Left ventricle myocardium superior (tissue), 1 donor: ENCODE results near the gene ATP5F1B. TPM values are rescaled to one million over a fixed set of nuclear protein-coding genes. Genes with fewer than 3 reads are reported as not detected.

Experiments
- ATAC-seq: fragments of 200-7000 bp; cut with Tn5 transposase; one replicate; pipeline ENCODE4 v1.9.1; 2020; ENCODE audit warnings: mild to moderate bottlenecking, moderate library complexity
- DNase-seq: peaks from one replicate; pipeline ENCODE4 v3.0.0-alpha.2; 2020
- intact Hi-C: fragments of 100-400 bp; cut with micrococcal nuclease; formaldehyde crosslinking; loops from one replicate; pipeline ENCODE4 v1.11.0; 2022
- total RNA-seq: library from RNA; stranded (reverse); fragmentation: NEBNext Ultra II Directional; extraction: Animal tissue kit (Norgen Biotek cat#: 25700); gene quantifications from one replicate; pipeline ENCODE4 v1.2.1, GENCODE V29; 2021
- donor health status: DM: no; HTN: yes; CAD: no; lungs with severe emphysema.

ATP5F1B gene
- total RNA-seq, 1 donor from 2014 or later: 3,327 TPM

DNA sequence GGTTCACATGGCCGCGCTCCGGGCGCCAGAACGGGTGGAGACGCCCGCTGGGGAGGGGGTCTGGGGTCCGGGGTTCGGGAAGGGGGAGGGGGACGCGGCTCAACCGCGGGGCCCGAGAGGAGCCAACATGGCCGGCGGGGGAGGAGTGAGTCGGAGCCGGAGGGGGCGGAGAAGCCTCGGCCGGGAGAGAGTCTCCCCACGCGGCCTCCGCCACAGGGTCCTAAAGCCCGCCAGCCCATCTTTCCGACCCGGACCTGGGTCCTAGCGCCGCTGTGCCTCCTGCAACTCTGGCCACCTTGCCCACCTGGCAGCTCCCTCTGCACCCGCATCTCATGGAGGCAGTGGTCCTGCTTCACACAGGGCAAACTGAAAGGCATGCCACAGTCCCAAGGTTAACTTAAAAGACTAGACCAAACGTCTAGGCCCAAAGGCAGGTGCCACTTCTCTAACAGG is 15.6 kb downstream of the ATP5F1B start, which contains the start of gene BAZ2A:
Gene BAZ2A, minus strand, starts transcription at position 147 of the 453 bp plus-strand sequence. CDS start 12,796 bp downstream, outside the sequence.
- ATAC-seq: peak; percentile 86
- intact Hi-C loops: loop anchor here (10.0 kb wide), 1 partner anchor 105 kb away; the partner anchor contains the start of gene RBMS2
- peak; percentile 93 for DNase-seq

DNA sequence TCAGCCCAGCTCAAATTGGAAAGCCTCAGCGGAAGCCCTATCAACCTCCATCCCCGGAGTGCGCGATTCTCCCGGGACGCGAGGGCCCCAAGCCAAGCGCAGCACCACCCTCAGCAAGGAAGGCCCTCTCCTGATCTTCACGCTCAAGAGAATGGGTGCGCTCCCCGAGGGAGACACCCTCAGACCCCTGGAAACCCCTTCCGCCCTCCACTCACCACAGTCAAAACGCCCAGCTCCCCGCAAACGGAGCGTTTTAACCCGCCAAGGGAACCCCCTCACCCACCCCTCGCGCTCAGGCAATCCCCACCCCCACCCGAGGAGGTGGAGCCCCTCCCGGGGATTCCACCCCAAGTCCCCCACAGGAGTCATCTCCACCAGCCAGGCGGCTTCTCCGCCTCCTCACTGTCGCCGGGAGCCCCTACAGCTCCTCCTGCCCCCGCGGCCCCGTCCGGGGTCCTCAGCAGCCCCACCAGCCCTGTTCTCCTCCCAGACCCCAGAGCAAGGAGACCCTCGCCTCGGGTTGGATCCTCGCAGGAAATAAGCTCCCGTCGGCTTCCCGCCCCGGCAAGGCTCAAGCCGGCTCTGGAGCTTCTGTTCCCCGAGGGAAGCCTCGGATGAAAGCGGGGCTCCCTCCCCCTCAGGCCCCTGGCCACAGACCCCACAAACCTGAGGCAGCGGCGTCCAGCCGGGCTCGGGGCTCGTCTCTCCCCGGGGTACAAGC is 16.2 kb downstream of the ATP5F1B start:
- ATAC-seq (peak; percentile 48), DNase-seq (peak; percentile 49)
- intact Hi-C loops: loop anchor here (10.0 kb wide), 1 partner anchor 105 kb away; the partner anchor contains the start of gene RBMS2

DNA sequence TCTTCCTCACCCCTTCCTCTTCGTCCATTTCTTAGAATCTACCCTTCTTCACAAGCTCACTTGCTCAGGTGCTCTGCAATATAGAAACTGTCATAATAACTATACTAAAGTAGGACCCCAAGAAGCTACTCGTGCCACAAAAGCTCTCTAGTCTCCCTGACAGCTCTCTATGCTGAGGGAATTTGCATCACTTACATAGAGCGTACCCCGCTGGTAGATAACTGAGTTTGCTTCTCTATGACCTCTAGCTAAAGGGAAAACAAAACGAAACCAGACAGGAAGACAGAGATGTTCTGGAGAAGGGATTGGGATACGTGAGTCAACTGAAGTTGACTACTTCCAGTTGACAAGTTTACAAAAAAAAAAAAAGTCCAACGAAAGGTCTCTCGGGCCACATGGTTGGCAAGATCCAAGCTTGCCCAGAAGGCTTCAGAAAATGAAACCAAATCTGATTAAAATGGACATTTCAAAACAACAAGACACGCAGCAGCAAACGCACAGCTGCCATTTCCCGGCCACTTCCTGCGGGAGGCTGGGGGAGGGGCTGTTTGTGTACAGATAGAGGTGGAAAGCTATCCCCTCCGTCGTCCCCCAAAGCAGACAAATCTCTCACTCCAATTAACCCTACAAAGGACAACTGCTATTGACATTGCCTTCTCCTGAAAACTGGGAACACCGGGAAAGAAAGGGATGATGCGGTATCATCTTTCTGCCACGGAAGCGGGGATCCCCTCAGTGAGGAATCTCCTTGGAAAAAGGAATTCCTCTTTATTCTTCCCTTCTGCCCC is 16.9 kb downstream of the ATP5F1B start:
- DNase-seq: peak; percentile 76
- ATAC-seq: peak; percentile 35
- intact Hi-C loops: no loop called here

DNA sequence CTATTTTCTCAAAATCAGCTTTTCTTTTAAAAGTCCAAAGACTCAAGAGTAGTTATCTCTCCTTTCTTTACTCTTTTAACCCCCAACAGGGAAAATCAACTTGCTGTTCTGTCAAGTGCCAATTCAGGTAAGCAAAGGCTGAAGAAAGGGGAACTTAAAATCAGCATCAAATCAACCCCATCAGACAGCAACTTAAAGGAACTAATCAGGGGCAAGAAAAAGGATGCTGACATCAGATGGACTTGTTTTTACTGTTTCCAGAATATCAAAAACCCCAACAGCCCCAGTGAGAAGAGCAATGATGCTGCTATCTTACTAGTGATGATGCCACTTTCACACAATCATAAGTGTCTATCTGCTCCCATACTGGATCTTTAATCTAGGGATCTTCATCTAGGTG is 19.1 kb downstream of the ATP5F1B start:
- ATAC-seq (no peak), DNase-seq (no peak)
- intact Hi-C loops: no loop called here

DNA sequence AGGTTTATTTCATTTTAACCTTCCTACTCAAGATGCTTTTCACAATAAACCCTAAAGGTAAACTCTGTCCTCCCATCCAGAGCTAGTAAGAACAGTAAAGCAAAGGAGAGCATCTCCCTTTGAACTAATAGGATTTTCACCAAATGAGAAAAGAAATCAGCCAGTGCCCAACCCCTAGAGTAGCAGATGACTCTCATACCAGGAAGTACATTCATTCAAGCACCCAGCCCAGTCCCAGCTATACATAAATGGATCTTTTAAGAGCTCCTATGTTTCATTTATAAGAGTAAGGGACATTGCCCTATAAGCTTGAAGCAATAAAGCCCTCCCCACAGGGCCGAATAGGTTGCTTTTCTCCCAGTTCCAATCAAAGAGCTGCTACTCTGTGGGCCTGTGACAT is 23.2 kb downstream of the ATP5F1B start:
- DNase-seq: no peak
- intact Hi-C loops: no loop called here
- no peak for ATAC-seq

DNA sequence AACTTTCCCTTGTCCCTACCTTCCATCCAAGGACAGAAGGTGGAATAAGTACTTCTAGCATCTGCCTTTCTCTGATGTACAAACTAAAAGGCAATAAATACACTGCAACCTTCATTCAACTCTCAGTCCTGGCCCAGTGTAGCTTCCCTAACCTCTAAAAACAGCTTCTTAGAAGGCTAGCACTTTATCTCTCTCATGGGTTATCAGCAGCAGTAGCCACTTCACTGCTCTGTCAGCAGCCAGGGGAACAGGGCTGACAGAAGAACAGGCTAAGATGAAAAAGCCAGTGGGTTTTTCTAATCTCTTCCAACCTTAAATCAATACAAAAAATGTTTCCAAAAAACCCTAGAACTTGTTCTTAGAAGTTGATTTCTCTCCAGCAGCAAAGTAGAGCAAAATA is 28.9 kb downstream of the ATP5F1B start:
- intact Hi-C loops: no loop called here
- ATAC-seq (peak; percentile 89), DNase-seq (no peak)

DNA sequence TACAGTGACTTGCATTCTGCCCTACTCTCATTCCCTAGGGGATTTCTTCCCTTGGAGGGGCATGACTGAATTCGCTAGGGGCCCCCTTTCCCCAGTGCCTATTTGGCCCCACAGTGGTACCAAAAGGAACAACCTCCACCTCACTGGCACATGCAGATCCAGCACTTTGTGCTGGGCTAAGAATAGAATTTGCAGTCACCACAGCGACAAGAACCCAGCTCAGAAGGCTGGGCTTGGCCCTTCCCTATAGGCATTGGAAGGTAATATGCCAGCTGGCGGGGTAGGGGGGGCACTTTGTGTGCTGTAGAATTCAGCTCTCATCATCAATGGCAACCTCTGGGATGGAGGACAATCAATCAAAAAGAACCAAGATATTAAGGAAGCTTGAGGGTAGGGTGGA is 29.5 kb downstream of the ATP5F1B start:
- DNase-seq (peak; percentile 55), ATAC-seq (peak; percentile 95)
- intact Hi-C loops: no loop called here

DNA sequence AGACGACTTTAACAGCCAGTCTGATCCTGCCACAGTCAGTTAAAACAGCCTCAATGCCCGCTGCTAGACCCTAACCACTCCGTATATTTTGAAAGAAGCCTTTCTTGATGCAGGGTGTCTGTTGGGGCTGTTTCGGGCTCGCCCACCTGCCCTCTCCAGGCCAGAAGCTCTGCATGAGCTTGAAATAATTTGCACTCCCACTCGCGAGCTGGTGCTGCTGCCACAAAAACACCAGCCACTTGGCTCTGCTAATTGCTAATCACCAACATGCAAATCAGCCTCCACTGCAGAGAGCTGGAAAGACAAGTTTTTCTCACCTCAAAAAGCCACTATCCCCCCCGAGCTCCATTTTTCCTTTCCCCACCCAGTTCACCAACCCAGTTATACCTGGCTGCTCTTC is 31.2 kb downstream of the ATP5F1B start:
- DNase-seq (no peak), ATAC-seq (no peak)
- intact Hi-C loops: no loop called here

DNA sequence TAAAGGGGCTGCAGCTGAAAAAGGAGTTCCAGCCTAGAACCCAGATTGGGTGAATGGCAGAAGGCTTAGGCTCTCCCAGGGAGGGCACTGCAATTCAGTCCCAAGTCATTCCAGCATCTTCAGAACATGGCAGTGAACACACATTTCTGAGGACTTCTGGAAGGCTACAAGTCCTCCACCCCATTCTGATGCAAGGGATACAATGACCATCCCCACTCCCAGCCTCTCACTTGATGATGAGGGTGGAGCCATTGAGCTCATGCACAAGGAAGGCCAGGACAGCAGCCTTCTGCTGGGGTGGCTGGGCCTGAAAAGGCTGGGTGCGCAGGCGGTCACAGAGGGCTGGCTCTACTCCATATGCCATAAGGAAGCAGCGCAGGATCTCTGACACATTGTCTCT is 41.4 kb downstream of the ATP5F1B start:
- ATAC-seq (no peak), DNase-seq (no peak)
- intact Hi-C loops: no loop called here

DNA sequence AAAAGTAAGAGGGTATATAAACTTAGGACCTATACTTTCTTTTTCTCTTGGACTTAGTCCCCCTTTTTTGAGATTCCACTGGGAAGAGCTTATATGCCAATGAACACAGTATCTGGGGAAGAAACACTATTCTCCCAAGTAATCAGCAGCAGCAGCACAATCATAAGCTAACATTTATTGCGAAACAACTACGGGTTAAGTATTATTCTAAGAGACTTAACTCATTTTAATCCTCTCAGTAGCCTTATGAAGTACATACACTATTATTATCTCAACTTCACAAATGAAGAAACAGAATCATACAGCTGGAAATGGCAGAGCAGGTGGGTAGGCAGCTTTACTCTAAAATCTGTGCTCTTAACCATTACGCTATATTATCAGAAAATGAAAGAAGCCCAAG is 43.5 kb downstream of the ATP5F1B start:
- intact Hi-C loops: no loop called here
- no peak for ATAC-seq

DNA sequence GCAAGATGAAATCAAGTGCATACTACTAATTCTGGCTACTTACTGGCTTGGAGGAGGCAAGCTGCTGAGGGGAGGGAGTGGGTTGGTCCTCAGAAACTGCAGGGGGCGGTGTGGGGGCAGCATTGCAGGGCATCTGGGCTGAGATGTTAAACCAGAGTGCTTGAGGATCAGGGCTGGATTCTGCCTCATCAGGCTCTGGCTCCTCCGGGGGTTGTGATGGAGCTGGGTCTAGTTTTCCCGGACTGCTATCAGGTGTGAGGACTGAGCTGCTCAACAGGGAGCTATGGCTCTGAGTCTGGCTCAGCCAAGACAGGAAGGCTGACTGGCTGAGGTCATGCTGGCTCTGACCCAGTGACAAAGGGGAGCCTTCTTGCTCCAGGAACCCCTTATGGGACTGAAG is 44.3 kb downstream of the ATP5F1B start:
- ATAC-seq (peak; percentile 81), DNase-seq (peak; percentile 45)
- intact Hi-C loops: no loop called here

More for the DNA sequence above, 43.5 kb downstream of the ATP5F1B start:
- no peak for DNase-seq

DNA sequence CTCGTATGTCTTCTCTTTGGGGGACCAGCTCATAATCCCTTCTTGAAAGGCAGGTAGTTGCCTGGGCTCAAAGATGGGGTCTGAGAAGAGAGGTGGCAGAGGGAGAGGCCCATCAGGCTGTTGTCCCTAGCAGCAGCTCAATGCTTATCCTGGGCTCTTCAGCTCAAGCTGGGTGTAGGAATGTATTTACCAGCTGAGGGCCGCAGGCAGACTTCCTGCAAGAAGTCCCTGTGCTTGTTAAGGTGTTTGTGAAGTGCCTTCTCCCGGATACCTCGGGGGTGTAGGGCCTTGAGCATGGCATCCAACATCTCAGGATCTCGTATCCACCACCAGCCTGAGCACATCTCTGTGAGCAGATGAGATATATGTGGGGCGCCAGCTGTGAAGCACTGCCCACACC is 45.0 kb downstream of the ATP5F1B start:
- intact Hi-C loops: no loop called here
- ATAC-seq (peak; percentile 4), DNase-seq (no peak)

DNA sequence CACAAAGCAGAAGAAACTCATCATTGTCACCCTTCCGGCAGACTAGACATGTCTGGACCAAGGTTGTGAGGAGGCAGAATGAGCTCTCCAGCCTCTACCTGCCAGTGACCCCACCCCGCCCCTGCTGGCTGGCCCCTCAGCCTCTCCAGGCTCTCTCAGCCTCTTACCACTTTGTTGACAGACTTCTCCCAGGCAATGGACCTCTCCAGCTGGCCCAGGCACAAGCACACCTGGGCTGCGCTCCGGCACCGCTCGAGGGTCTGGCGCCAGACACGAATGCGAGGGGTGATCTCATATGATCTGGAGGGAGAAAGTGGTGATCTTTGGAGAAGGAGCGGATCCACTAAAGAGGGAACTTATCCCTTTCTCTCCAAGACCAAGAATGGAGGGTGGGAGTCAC is 46.0 kb downstream of the ATP5F1B start:
- intact Hi-C loops: no loop called here
- DNase-seq (no peak), ATAC-seq (no peak)

DNA sequence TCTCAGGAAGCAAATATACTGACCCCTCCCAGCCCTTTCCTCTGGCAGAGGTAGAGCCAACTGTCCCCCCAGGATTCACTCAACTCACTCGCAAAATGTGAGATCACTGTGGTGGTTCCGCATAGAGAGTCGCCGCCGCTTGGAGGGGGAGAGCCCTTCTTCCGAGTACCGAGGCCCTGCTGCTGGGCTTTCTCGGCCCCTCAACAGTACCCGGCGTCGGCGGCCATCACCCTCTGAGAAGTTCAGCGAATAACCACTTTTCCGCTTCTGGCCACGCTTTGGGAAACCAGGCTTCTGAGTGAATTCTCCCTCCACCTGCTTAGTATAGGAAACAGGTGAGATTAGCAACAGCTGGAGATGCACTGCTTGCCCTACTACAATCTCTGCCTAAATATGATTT is 46.7 kb downstream of the ATP5F1B start:
- intact Hi-C loops: no loop called here
- DNase-seq (no peak), ATAC-seq (no peak)

DNA sequence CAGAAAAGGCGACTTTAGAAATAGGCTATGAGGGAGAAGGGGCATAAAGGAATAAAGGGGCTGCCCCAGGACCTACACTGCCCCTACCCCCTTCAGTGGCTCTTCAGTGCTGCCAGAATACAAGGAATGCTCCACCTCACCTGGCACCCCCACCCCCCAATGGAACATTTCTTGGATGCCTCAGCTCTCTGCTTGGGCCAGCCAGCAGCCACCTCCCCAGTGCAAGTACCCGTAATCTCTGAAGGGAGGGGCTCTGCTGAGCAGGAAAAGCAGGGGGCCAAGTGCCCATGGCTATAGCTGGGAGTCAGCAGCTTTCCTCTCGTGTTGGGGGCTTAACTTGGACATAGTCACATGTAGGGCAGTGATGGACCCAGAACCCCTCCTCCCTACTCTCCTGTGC is 49.0 kb downstream of the ATP5F1B start:
- intact Hi-C loops: no loop called here
- ATAC-seq (no peak), DNase-seq (no peak)

DNA sequence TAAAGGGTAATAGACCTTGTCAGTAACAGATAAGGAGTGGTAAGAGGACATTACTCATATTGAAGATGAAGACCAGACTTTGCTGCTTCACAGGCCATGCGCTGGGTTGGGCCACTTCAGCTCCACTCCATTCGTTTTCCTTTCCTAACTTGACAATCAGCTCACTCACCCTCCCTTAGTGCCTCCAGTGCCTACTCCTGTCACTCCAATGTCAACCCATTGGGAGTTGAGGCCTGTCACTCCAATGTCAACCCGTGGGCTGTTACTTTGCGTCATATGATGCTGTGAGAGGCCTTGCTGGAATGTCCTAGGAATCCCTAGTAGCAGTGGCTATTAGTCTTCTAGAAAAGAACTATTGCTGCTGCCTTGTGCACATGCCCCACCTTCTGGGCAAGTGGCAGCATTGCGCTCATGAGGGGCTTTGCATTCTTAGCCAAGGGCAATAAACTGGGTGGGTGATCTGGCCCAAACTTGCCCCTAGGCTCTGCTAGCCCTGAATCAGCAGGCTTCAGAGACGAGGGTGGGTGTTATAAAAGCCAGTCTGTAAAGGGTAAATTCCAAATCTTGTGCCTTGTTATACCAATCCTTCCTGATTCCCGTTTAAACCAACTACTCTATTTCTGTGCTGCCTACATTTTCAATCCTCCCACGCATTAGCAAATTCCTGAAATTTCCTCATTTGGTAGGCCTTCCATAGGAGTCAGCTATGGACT is 51.7 kb downstream of the ATP5F1B start:
- DNase-seq: peak; percentile 50
- ATAC-seq: peak; percentile 61
- intact Hi-C loops: no loop called here

DNA sequence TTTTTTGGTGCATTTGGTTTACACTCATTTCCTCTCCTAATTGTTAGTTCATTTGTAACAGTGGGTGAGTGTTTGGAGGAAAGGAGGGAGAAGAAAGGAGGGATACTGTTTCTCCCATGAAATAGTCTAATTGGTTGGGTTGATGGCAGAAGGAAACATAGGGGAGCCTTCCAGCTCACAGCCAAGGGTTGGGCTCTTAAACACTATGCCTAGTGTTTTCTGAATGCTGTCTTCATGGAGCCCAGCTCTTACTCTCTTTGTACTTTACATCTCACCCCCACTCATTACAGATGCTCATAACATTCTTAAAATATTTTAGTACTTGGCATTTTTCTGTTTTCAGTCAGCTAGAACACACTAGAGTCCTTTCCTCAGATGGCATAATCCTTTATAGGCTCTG is 53.8 kb downstream of the ATP5F1B start:
- DNase-seq (no peak), ATAC-seq (no peak)
- intact Hi-C loops: no loop called here

DNA sequence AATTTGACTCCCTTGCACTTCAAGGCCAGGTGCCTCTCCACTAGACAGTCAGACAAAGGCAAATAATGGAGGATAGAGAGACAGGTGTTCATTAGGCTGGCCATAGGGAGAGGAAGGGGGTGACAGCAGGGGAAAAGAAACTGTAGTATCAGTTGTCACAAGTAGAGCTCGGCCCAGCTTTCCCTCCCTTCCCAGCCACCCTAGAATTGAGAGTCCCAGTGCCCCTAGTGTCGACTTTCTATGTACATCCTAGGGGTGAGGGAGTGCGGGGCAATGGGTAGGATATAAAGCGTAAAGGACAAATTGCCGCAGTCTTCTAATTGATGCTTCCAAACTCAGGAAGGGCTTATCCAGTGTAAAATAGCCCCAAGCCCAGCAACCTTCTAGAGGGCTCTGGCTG is 54.7 kb downstream of the ATP5F1B start:
- DNase-seq (no peak), ATAC-seq (no peak)
- intact Hi-C loops: no loop called here

DNA sequence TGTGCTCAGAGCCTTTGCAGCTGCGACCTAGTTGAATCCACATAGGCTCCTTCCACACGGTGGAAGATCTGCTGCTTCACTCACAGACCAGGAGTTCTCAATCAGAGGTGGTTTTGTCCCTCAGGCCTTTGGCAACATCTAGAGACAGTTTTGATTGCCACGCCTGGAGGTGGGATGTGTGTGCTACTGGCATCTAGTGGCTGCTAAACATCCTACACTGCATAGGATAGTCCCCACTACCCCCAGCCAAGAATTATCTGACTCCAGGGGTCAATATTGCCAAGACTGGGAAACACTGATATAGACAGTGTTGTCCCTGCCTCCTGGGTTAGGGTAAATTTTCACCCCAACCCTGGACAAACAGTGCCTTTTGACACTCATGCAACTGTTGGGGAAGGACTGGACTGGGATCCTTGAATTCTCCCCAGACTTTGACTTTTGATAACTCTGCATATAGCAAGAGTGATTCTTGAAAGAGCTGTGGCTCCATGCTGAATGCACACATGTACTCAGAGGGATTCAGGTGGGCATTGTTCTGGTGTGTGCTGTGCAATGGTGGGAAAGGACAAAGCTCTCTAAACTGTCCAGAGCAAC is 55.5 kb downstream of the ATP5F1B start:
- intact Hi-C loops: no loop called here
- DNase-seq (no peak), ATAC-seq (peak; percentile 19)
